SK-N-DZ (cell line): ENCODE measurements around the gene PDXP. TPM values are rescaled to one million over a fixed set of nuclear protein-coding genes. Genes with fewer than 3 reads are reported as not detected.
"Not testable (repeated sequence)": the region's sequence is repeated elsewhere in the genome, so short reads cannot be mapped to it uniquely, and the experiment has no call there.

Experiments used
- DNase-seq: peaks from one replicate; pipeline ENCODE4 v3.0.0-alpha.2; 2015; ENCODE audit warnings: low spot score
- polyA plus RNA-seq, 2 experiments: library from polyadenylated mRNA; depleted of rRNA; stranded (reverse); fragments of >200 nt; gene quantifications; 2 replicates each; pipeline ENCODE4 v1.2.3, GENCODE V29; 2014

Gene PDXP, protein sequence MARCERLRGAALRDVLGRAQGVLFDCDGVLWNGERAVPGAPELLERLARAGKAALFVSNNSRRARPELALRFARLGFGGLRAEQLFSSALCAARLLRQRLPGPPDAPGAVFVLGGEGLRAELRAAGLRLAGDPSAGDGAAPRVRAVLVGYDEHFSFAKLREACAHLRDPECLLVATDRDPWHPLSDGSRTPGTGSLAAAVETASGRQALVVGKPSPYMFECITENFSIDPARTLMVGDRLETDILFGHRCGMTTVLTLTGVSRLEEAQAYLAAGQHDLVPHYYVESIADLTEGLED
- polyA plus RNA-seq (2014; cell fraction: cytosol; rRNA removed) = 118 and 143 TPM in 2 replicates
- polyA plus RNA-seq (2014; cell fraction: nucleus; rRNA removed) = 74.2 and 93.5 TPM in 2 replicates

DNA sequence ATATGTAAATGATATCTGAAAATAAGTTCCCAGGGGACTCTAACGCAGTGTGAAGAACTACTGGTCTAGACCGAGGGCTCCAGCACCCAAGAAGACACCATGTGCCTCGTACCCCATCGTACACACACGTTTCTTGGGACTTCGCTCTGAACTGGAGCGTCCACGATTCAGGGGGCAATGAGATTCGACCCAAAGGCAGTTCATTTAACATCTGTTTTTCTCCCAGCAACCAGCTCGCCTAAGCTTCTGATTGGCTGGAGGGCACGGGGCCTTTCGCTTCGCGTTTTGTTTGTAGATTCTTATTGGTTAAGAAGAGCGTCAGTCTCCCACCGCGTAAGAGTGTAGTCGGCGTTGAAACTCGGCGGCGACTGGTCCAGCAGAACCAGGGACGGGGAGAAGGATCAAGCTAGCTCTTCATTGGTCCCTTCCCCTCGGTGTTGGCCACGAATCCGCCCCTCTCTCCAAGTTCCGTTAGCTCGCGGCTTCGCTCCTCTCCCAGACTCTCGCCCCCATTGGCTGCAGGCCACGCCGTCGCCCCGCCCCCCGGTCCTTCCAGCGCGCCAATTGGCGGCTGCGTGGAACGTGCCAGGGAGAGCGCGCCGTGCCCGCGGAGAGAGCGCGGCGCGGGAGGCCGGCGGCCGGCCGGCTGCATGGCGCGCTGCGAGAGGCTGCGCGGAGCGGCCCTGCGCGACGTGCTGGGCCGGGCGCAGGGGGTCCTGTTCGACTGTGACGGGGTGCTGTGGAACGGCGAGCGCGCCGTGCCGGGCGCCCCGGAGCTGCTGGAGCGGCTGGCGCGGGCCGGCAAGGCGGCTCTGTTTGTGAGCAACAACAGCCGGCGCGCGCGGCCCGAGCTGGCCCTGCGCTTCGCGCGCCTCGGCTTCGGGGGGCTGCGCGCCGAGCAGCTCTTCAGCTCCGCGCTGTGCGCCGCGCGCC is at the start of gene PDXP:
TSS of gene PDXP (plus strand) at position 591 of the 933 bp plus-strand sequence. CDS start at position 651, 60 bp downstream.
- DNase-seq = peak; percentile 100

DNA sequence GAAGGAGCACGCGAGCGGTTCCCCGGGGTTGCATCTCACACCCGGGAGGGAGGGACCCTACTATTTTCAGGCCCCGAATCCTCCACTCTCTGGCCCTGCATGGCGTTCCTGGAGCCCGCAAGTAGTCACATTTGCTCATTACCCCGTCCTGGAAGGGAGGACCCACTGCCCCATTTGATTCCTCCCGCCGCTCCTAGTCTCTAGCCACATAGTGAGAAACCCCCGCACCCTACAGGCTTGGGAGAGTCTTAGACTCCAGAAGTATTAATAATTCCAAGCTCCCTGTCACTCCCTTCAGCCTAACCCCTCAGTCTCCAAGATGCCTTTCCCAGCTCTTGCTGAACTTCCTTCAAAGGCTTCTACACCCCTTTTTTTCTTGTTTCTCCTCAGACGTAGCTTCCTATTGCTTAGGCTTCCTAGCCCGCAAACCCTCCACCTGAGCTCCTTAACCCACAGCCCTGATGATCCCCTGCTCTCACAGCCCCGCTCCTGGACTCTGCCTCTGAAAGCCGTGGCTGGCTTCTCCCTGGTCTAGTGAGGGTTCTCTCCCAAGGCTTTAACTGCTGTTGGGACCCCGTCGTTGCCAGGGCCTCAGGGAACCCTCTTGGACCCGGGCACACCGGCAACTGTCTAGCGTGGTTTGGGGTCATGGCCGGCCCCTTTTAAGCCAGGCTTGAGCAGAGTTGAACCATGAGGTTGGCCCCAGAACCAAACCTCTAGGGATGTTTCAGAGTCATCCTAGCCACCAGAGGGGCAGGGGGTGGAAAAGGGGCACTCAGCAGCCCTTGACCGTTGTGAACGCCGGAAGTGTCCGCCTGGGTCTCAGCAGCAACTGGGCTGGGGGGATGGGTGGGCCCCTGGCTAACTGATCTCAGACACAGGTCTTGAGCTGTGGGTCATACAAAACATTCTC is 49.0 kb upstream of the PDXP start:
- DNase-seq = no peak

DNA sequence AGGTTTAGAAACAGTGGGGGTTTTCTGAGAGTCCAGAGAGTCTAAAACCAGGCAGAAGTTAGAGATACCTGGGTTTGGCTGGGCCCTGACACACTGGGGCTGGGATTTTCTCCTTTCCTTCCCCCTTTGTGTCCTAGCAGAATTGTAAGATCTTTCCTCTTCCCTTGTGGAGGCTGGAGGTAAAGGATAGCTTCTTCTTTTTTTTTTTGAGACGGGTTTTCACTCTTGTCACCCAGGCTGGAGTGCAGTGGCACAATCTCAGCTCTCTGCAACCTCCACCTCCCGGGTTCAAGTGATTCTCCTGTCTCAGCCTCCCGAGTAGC is 48.4 kb upstream of the PDXP start:
- not testable (repeated sequence) for DNase-seq

DNA sequence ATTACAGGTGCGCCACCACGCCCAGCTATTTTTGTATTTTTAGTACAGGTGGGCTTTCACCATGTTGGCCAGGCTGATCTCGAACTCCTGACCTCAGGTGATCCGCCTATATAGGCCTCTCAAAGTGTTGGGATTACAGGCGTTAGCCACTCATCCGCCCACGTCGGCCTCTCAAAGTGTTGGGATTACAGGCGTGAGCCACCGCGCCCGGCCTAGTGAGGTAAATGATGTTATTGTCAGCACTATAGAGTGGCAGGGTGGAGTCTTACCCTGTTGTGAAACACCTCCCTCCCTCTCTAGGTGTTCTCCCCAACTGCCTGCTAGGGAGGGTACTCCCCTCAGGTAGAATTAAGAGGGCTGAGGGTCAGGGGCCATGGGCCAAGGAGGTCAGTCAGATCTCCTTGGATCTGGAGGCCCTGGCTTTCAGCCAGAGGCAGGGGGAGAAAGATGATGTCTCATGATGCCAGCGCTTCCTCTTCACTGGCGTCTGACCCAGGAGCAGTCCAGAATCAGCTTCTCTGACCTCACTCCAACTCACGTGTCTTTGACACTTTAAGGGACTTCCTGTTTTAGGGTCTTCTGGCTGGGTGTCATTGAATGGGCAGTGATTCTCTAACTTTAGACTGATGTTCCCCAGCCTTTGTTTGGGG is 47.9 kb upstream of the PDXP start:
- DNase-seq = no peak

DNA sequence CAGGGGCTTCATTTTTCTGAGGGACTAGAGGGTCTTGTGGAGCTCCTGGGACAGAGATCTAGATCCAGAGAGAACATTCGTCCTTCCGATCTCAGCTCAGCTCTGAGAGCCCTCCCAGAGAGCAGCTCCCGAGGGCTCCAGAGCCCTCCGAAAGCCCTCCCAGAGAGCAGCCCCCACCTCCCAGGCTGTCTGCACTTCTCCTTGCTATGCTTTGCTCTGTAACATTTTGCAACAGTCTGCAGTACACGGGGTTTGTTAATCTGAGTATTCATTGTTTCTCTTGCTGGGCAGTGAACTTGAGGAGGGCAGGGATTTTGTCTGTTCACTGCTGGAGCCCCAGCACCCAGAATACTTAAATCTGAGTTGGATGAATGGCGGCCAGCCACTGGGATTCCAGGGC is 47.3 kb upstream of the PDXP start:
- DNase-seq = no peak

DNA sequence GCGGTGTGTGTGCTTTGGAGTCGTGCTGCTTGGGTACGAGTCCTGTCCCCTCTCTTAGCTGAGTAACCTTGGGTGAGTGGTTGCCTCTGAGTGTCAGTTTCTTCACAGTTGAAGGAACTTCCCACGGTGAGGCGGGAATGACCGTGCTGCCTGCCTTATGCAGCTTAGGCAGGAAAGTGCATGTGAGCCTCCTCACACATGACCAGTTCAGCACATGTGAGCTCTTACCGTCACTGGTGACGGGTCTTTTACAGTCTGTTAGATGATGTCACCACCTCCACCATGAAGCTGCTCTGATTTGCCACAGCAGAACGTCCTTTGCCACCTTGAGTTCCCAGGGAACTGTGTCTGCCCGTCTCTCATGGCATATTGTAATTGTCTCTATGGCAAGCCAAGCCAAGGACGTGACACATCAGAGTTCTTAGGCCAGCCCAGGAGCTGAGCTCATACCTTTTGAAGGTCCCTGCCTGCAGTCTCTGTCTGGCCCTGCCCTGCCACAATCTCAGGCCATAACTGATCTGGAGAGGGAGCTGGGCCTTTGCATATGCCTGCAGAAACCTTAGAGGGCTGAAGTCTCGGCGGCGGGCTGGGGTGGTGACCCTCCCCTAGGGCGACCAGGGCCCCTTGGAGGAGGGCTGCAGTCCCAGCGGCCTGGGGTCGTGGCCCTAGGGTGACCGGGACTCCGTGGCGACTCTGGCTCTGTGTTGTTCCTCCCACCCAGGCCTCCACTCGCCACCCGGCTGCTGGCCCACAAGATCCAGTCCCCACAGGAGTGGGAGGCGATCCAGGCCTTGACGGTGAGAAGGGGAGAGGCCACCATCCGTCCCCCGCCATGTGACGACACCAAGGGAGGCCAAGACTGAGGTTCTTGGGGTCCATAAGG is 42.1 kb upstream of the PDXP start:
- no peak for DNase-seq

DNA sequence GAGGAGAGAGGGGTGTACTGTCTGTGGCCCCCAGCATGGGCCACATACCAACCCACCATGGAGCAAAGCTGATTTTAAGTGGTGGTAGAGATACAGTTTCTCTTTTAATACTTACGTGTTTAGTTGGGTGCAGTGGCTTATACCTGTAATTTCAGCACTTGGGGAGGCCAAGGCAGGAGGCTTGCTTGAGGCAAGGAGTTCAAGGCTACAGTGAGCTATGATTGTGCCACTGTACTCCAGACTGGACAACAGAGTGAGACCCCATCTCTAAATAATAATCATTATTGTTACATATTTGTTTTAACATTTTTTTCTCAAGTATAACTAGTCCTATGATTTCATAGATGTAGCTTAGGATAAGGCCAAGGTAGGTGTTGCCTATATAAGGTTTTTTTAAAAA is 41.1 kb upstream of the PDXP start:
- no peak for DNase-seq

DNA sequence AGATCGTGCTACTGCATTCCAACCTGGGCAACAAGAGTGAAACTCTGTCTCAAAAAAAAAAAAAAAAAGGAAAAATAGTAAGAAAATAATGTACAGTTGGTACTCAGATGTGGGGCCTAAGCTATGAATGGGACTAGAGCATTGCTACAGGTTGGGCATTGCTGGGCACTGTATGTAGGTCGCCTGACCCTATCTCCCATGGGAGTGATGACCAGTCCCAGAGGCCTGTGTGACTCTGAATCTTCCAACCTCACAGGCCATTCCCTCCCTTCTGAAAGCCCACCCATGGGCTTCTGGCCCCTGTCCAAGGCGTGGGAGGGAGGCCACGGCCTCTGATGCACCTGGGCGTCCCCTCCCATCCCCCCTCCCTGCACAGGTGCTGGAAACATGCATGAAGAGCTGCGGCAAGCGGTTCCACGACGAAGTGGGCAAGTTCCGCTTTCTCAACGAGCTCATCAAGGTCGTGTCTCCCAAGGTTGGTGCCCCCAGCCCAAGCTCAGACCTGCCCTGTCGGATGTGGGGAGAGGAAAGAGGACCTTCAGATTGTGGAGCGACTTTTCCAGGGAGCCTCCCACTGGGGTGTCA is 40.4 kb upstream of the PDXP start:
- no peak for DNase-seq

DNA sequence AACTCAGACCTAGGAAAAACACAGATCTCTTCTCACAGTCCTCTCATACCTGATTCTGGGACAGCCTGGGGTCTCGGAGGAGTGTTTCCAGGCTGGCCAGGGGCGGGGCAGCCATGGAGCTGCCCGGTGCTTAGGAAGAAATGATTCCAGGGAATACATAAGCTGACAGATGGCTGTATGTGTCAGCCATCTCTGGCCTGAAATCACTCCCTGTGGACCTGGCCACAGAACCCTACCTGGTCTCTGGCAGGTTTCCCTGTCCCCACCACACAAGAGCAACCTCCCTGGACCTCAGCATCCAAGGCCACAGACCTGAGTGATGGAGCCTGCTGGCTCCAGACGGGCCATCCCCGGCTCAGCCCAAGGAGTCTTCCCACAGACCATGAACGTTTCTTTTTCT is 39.8 kb upstream of the PDXP start:
- no peak for DNase-seq

DNA sequence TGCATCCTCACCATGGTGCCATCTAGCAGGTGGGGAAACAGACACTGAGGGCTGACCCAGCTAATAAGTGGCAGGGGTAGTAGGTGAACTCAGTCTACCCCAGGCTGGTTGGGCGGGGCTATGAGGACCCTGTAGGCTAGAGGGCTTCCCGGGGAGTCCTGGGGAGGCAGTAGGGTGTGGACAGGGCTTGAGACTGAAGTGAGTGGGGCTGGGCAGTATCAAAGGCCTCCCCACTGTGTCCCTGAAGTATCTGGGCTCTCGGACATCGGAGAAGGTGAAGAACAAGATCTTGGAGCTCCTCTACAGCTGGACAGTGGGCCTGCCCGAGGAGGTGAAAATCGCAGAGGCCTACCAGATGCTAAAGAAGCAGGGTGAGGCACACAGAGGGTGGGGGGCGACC is 38.5 kb upstream of the PDXP start:
- DNase-seq = no peak

DNA sequence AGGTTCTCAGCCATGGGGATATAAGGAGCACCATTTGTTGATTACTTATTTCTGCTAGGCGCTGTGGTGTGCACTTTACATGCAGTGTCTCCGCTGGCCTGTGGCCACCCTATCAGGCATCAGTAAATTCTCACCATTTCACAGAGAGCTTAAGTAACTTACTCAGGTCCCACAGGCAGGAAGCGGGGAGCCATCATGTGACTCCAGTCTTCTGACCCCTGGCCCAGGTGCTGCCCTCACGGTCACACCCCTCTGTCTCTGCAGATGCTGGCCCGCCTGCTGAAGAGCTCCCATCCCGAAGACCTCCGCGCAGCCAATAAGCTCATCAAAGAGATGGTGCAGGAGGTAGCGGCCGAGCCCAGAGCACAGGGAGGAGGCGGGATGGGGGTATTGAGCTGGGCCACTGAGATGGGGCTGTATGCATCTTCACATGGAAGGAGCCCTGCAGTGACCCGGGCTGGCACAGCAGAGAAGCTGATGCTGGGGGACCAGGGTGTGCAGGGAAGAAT is 37.1 kb upstream of the PDXP start:
- no peak for DNase-seq

DNA sequence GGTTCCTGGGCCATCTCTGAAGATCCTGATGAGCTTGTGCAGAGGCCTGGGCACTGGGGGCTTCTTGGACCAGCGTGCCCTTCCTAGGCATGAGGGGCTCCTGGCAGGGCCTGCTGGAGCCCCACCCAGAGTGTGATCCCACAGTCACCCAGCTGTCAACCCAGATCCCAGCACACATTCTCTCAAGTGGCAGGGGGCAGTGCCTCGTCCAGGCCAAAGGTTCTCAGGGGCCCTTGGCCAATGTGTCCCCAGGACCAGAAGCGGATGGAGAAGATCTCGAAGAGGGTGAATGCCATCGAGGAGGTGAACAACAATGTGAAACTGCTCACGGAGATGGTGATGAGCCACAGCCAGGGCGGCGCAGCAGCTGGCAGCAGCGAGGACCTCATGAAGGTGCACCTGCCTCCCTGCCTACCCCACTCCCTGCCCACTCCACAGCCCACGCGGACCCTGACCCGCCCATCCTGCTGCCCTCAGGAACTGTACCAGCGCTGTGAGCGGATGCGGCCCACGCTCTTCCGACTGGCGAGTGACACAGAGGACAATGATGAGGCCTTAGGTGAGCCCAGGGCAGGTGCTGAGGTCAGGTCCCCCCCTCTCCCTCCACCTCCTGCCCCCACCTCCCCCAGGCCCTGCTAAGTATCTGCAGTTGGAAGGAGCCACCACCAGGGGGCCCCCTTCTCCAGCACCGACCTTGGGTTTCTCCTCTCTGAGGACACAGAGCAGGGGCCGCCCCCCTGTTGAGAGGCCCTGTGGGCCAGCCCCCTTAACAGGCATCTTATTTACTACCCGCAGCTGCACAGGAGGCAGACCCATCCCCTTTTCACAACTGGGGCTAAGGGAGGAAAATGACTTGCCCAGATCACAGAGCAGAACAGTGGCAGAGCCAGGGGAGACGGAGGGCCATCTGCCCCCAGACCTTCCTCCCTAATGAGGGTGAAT is 35.2 kb upstream of the PDXP start:
- DNase-seq = peak; percentile 84

DNA sequence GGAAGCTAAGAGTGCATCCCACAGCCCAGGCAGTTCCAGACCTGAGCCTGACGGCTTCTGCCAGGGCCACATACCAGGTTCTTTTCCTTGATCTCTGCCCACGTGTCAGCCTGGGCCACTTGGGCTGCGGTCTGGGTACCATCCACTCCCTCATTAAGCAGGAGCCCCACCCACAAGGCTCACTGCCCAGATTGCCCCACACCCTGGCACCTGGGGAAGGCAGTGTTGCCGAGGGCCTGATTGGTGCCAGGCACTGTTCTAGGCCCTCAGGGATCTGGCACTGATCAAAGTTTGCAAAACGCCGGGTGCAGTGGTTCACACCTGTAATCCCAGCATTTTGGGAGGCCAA is 34.5 kb upstream of the PDXP start:
- no peak for DNase-seq

DNA sequence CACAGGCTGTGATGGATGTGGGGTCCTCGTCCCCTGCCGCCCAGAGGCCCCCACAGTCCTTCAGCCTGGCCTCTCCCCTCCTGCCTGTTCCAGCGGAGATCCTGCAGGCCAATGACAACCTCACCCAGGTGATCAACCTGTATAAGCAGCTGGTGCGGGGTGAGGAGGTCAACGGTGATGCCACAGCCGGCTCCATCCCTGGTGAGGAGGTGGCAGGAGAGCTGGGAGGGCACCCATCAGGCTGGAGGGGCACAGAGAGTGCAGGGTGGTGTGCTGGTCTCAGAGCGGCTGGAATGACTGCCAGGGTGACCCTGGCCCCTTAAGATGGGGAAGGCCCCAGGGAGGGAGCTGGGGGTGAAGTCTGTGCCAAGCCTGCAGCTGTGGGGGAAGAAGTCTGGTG is 33.6 kb upstream of the PDXP start:
- DNase-seq = no peak

DNA sequence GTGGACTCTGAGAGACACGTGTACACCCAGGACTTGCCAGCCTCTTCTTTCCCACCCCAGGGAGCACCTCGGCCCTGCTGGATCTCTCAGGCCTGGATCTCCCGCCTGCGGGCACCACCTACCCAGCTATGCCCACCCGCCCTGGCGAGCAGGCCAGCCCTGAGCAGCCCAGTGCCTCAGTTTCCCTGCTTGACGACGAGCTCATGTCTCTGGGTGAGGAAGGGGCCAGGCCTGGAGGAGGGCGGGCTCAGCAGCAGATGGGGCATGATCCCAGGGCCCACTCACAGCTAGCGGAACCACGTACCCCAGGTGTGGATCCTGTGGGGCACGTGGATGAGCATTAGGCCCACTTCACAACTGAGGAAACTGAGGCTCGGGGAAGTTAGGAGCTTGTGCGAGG is 32.8 kb upstream of the PDXP start:
- no peak for DNase-seq

DNA sequence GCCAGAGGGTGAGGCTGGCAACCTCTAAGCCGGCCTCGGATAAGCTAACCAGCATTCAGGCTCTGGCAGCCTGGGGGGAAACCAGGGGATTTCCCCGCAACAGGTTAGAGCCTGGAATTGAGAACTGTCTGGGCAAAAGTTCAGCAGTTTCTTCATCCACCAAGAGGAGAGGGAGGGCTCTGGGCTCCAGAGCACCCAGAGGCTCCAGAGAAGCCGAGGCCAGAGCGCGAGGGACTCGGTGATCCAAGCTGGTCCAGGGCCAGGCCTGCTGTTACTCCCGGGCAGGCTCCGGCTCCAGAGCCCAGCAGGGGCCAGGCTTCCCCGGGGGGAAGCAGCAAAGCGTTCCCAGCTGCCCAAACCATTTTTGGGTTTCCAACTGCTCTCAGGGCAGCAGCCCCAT is 32.4 kb upstream of the PDXP start:
- DNase-seq = no peak

DNA sequence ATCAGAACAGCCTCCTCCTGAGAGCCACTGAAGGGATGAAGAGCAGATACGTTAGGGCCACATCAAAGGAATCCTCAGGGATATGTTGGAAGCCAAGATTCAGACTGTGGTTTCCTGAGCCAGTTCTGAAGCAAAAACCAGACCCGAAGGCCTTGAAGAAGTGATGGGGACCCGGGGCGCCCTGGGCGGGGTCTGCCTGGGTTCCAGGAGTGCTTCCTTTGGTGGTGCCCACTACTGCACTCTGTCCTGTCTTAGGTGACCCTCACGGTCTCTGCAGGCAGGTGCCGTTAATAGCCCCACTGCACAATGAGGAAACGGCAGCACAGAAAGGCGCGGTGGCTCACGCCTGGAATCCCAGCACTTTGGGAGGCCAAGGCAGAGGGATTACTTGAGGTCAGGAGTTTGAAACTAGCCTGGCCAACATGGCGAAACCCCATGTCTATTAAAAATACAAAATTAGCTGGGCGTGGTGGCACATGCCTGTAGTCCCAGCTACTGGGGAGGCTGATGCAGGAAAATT is 31.9 kb upstream of the PDXP start:
- DNase-seq = no peak

DNA sequence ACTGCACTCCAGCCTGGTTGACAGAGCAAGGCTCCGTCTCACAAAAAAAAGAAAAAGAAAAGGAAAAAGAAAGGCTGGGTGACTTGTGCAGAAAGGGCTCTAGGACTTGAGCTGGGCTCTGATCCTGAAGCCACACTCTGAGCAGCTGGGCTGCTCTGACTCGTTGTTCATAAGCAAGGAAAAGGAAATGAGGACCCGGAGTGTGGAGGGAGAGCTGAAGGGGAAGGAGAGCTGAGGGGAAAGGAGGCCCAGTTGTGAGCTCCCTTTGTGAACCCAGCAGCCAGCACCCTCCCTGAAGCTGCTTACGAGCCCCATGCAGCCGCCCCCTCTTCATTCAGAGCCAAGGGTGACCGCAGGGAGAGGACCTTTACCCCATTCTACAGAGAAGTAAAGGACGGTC is 31.4 kb upstream of the PDXP start:
- DNase-seq = no peak
